ENCODE results near the gene BCL2A1.

GRCh38 chr15:79960502-79961212, 10.3 kb downstream of the BCL2A1 start:
- TF ChIP-seq CTCF (IDR thresholded peaks at IDR 0.05; ENCODE audit: low read depth, low read length) (no peak), MYC (IDR thresholded peaks at IDR 0.05; ENCODE audit: low read depth, low read length) (no peak)

Measured in NB4 (cell line).